Neural cell (in vitro differentiated cells): ENCODE data around the gene HDAC4.

Source experiments
- CTCF ChIP-seq: fragments of 450-650 bp; IDR thresholded peaks from 2 replicates; pipeline ENCODE4 v1.5.1; 2014; ENCODE audit warnings: antibody characterized with exemption, mild to moderate bottlenecking, moderate library complexity; ENCODE audit not compliant: poor library complexity, severe bottlenecking
- POLR2AphosphoS5 ChIP-seq: IDR thresholded peaks from 2 replicates; pipeline ENCODE4 v1.6.1; 2012
- RAD21 ChIP-seq: fragments of 450-650 bp; conservative IDR thresholded peaks from 2 replicates; pipeline ENCODE4 v1.6.1; 2014; ENCODE audit warnings: antibody characterized with exemption, mild to moderate bottlenecking, moderate library complexity
- TAF1 ChIP-seq: IDR thresholded peaks from 2 replicates; pipeline ENCODE4 v1.6.1; 2012; ENCODE audit warnings: low read depth

- TF ChIP-seq POLR2AphosphoS5 (no peak), CTCF (no peak), RAD21 (no peak), TAF1 (no peak)
Observed at GRCh38 chr2:239065537-239065936, 335.3 kb downstream of the HDAC4 start.
